Neural progenitor cell (in vitro differentiated cells): ENCODE data around the gene GRIK3. TPM values are rescaled to one million over a fixed set of nuclear protein-coding genes. Genes with fewer than 3 reads are reported as not detected.

Source experiments
- DNase-seq: peaks from one replicate; pipeline ENCODE4 v3.0.0-alpha.2; 2016; ENCODE audit warnings: low spot score
- H2AFZ ChIP-seq: fragments of 200-600 bp; sonication (generic); replicated peaks from 2 replicates; pipeline ENCODE4 v1.6.1; 2016; ENCODE audit warnings: antibody characterized with exemption
- H3F3A ChIP-seq: fragments of 200-600 bp; sonication (generic); 2 replicates; pipeline ENCODE4 v1.6.1; 2016; ENCODE audit warnings: antibody characterized with exemption, low read depth
- H3K27ac ChIP-seq: fragments of 200-600 bp; sonication (generic); 2 replicates; pipeline ENCODE4 v1.5.1; 2016; ENCODE audit warnings: mild to moderate bottlenecking
- H3K27me3 ChIP-seq: fragments of 200-600 bp; sonication (generic); 2 replicates; pipeline ENCODE4 v1.6.1; 2016; ENCODE audit warnings: mild to moderate bottlenecking, moderate library complexity
- H3K36me3 ChIP-seq: fragments of 200-600 bp; sonication (generic); 2 replicates; pipeline ENCODE4 v1.5.1; 2016
- H3K4me1 ChIP-seq: fragments of 200-600 bp; sonication (generic); 2 replicates; pipeline ENCODE4 v1.6.1; 2016; ENCODE audit warnings: mixed run types
- H3K4me2 ChIP-seq: fragments of 200-600 bp; sonication (generic); 2 replicates; pipeline ENCODE4 v1.6.1; 2016
- H3K4me3 ChIP-seq: fragments of 200-600 bp; sonication (generic); 2 replicates; pipeline ENCODE4 v1.5.1; 2016
- H3K79me2 ChIP-seq: fragments of 200-600 bp; sonication (generic); 2 replicates; pipeline ENCODE4 v1.6.1; 2016; ENCODE audit warnings: low read depth
- H3K9ac ChIP-seq: fragments of 200-600 bp; sonication (generic); 2 replicates; pipeline ENCODE4 v1.6.1; 2016
- H3K9me3 ChIP-seq: fragments of 200-600 bp; sonication (generic); 2 replicates; pipeline ENCODE4 v1.5.1; 2016; ENCODE audit warnings: low read depth
- H4K20me1 ChIP-seq: fragments of 200-600 bp; sonication (generic); 2 replicates; pipeline ENCODE4 v1.6.1; 2016; ENCODE audit warnings: low read depth
- H3K27ac Mint-ChIP-seq: 3 replicates; pipeline ENCODE4 v1.8.0; 2021; ENCODE audit warnings: mixed read lengths
- H3K27me3 Mint-ChIP-seq: 2 replicates; pipeline ENCODE4 v1.8.0; 2022; ENCODE audit warnings: low read depth, mild to moderate bottlenecking, inconsistent platforms, moderate library complexity, mixed read lengths; ENCODE audit not compliant: insufficient read depth
- H3K36me3 Mint-ChIP-seq: 3 replicates; pipeline ENCODE4 v1.8.0; 2021; ENCODE audit warnings: mixed read lengths
- H3K4me1 Mint-ChIP-seq: 3 replicates; pipeline ENCODE4 v1.8.0; 2021; ENCODE audit warnings: mixed read lengths
- H3K4me3 Mint-ChIP-seq: 3 replicates; pipeline ENCODE4 v1.8.0; 2021; ENCODE audit warnings: mild to moderate bottlenecking, moderate library complexity, mixed read lengths
- H3K9me3 Mint-ChIP-seq: 3 replicates; pipeline ENCODE4 v1.8.0; 2020; ENCODE audit warnings: mixed read lengths
- CTCF ChIP-seq: fragments of 200-600 bp; sonication (generic); IDR thresholded peaks from 2 replicates; pipeline ENCODE4 v1.5.1; 2017; ENCODE audit warnings: antibody characterized with exemption, mild to moderate bottlenecking
- EZH2 ChIP-seq: fragments of 200-600 bp; sonication (generic); IDR thresholded peaks from 2 replicates; pipeline ENCODE4 v1.6.1; 2017; ENCODE audit warnings: antibody characterized with exemption, mild to moderate bottlenecking, moderate library complexity
- EZH2phosphoT487 ChIP-seq: fragments of 200-600 bp; sonication (generic); IDR thresholded peaks from 2 replicates; pipeline ENCODE4 v1.6.1; 2017; ENCODE audit warnings: antibody characterized with exemption
- total RNA-seq: library from RNA; depleted of rRNA; stranded (reverse); fragments of >200 nt; gene quantifications from 2 replicates; pipeline ENCODE4 v1.2.3, GENCODE V29; 2015; ENCODE audit warnings: low replicate concordance

Gene GRIK3
- total RNA-seq, 1 donor from 2014 or later: 1.7 TPM

GRCh38 chr1:36851087-36851486, 183.2 kb downstream of the GRIK3 start:
- no peak overlapping the region for H2AFZ ChIP-seq
- no peak overlapping the region for H3K4me3 Mint-ChIP-seq
- H3K27me3 ChIP-seq: no peaks in the 10 kb centered on the region
- H3K9me3 ChIP-seq: no peaks in the 10 kb centered on the region
- H4K20me1 ChIP-seq: no peaks in the 10 kb centered on the region
- peaks cover 20% of the 10 kb centered on the region for H3K27me3 Mint-ChIP-seq
- no peaks in the 10 kb centered on the region for H3K79me2 ChIP-seq
- H3K9ac ChIP-seq: no peak overlapping the region
- H3K36me3 ChIP-seq: no peaks in the 10 kb centered on the region
- peaks cover 25% of the 10 kb centered on the region for H3F3A ChIP-seq
- no peak overlapping the region for H3K27ac Mint-ChIP-seq
- no peaks in the 10 kb centered on the region for H3K9me3 Mint-ChIP-seq
- no peak overlapping the region for H3K27ac ChIP-seq
- peaks cover 29% of the 10 kb centered on the region for H3K4me1 ChIP-seq
- no peaks in the 10 kb centered on the region for H3K36me3 Mint-ChIP-seq
- peak; percentile 52 for DNase-seq
- H3K4me2 ChIP-seq: peak overlapping the region; percentile 42
- H3K4me3 ChIP-seq: no peak overlapping the region
- TF ChIP-seq EZH2phosphoT487 (no peak), EZH2 (no peak), CTCF (no peak)
- peaks cover 39% of the 10 kb centered on the region for H3K4me1 Mint-ChIP-seq

GRCh38 chr1:36849956-36850355, 184.4 kb downstream of the GRIK3 start:
- H3K4me3 Mint-ChIP-seq: no peak overlapping the region
- Histone ChIP-seq H3K9ac (no peak overlapping the region), H3K79me2 (no peaks in the 10 kb centered on the region), H2AFZ (no peak overlapping the region), H3K27me3 (no peaks in the 10 kb centered on the region), H3F3A (peaks cover 25% of the 10 kb centered on the region), H4K20me1 (no peaks in the 10 kb centered on the region), H3K27ac (no peak overlapping the region), H3K4me3 (no peak overlapping the region), H3K36me3 (no peaks in the 10 kb centered on the region), H3K9me3 (no peaks in the 10 kb centered on the region), H3K4me1 (peaks cover 32% of the 10 kb centered on the region), H3K4me2 (no peak overlapping the region)
- no peak overlapping the region for H3K27ac Mint-ChIP-seq
- TF ChIP-seq CTCF (no peak), EZH2 (no peak), EZH2phosphoT487 (no peak)
- peaks cover 20% of the 10 kb centered on the region for H3K27me3 Mint-ChIP-seq
- H3K9me3 Mint-ChIP-seq: no peaks in the 10 kb centered on the region
- H3K36me3 Mint-ChIP-seq: no peaks in the 10 kb centered on the region
- H3K4me1 Mint-ChIP-seq: peaks cover 46% of the 10 kb centered on the region
- DNase-seq: no peak

DNA sequence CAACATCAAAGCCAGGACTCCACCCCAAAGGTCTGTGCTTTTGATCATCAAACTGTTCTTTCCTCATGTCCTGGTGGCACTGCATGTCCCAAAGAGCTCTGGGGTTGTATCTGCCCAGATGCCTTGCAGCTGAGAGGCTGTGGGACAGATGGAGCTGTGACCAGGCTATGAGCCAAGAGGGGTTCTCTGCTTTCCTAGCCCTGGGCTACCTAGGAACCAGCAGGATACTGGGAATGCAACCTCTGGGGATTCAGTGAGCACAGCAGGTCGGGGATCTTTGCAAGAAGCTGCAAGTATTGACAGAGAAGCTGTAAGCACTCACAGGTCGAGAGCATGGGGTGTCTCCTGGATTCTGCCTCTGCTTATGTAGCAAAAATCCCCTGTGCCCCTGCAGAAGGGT, 186.6 kb downstream of the GRIK3 start:
- peak; percentile 32 for DNase-seq
- Mint-ChIP-seq H3K27me3 (peaks cover 20% of the 10 kb centered on the region), H3K27ac (no peak overlapping the region)

More for the DNA sequence above, 186.6 kb downstream of the GRIK3 start:
- Histone ChIP-seq H3K27ac (no peak overlapping the region), H2AFZ (no peak overlapping the region), H3K27me3 (no peaks in the 10 kb centered on the region), H3F3A (peaks cover 25% of the 10 kb centered on the region), H3K4me2 (no peak overlapping the region), H4K20me1 (no peaks in the 10 kb centered on the region), H3K36me3 (no peaks in the 10 kb centered on the region), H3K9ac (no peak overlapping the region), H3K9me3 (no peaks in the 10 kb centered on the region), H3K79me2 (no peaks in the 10 kb centered on the region), H3K4me3 (no peak overlapping the region), H3K4me1 (peaks cover 38% of the 10 kb centered on the region)
- peaks cover 45% of the 10 kb centered on the region for H3K4me1 Mint-ChIP-seq
- no peaks in the 10 kb centered on the region for H3K36me3 Mint-ChIP-seq
- H3K9me3 Mint-ChIP-seq: no peaks in the 10 kb centered on the region
- H3K4me3 Mint-ChIP-seq: no peak overlapping the region
- TF ChIP-seq EZH2 (no peak), CTCF (no peak), EZH2phosphoT487 (no peak)
